MG63 (cell line): Measurements from ENCODE around the gene UBE2O. TPM values are rescaled to one million over a fixed set of nuclear protein-coding genes. Genes with fewer than 3 reads are reported as not detected.

Experiments
- DNase-seq: peaks from one replicate; pipeline ENCODE4 v3.0.0-alpha.2; 2020
- H3K27me3 ChIP-seq: fragments of 250-450 bp; sonication (Bioruptor Pico); 2 replicates; pipeline ENCODE4 v1.5.1; 2020; ENCODE audit warnings: mild to moderate bottlenecking, moderate library complexity
- H3K36me3 ChIP-seq: fragments of 250-450 bp; sonication (Bioruptor Pico); 2 replicates; pipeline ENCODE4 v1.5.1; 2020; ENCODE audit warnings: mild to moderate bottlenecking, moderate library complexity
- H3K4me3 ChIP-seq: fragments of 250-450 bp; sonication (Bioruptor Pico); 2 replicates; pipeline ENCODE4 v1.5.1; 2020; ENCODE audit warnings: mild to moderate bottlenecking, moderate library complexity
- H3K9me3 ChIP-seq: fragments of 250-450 bp; sonication (Bioruptor Pico); 2 replicates; pipeline ENCODE4 v1.5.1; 2020; ENCODE audit warnings: mild to moderate bottlenecking, moderate library complexity
- total RNA-seq: library from RNA; depleted of rRNA; stranded (reverse); fragments of >200 nt; shearing (Covaris generic); gene quantifications from 2 replicates; pipeline ENCODE4 v1.2.3, GENCODE V29; 2014; ENCODE audit warnings: low replicate concordance

UBE2O gene
- total RNA-seq, 1 experiment from 2014 or later, result 32.7 TPM

- Histone ChIP-seq H3K4me3 (no peak overlapping the region), H3K27me3 (no peaks in the 10 kb centered on the region), H3K36me3 (peaks cover 8% of the 10 kb centered on the region; the same call in 1 of the 2 replicates), H3K9me3 (no peaks in the 10 kb centered on the region)
- no peak for DNase-seq
Measured at GRCh38 chr17:76491271-76492122, 38.5 kb upstream of the UBE2O start.

- Histone ChIP-seq H3K4me3 (no peak overlapping the region), H3K9me3 (no peaks in the 10 kb centered on the region), H3K36me3 (peaks cover 7% of the 10 kb centered on the region), H3K27me3 (no peaks in the 10 kb centered on the region)
- DNase-seq, result no peak
Measured at GRCh38 chr17:76490112-76490710, 37.3 kb upstream of the UBE2O start.

- H3K27me3 ChIP-seq, result no peaks in the 10 kb centered on the region
- DNase-seq, result no peak
- peaks cover 5% of the 10 kb centered on the region for H3K36me3 ChIP-seq
- H3K4me3 ChIP-seq, result no peak overlapping the region
- H3K9me3 ChIP-seq, result no peaks in the 10 kb centered on the region
Measured at GRCh38 chr17:76487451-76488192, 34.7 kb upstream of the UBE2O start.

GRCh38 chr17:76485569-76485968 is 32.6 kb upstream of the UBE2O start:
- Histone ChIP-seq H3K27me3 (no peaks in the 10 kb centered on the region), H3K4me3 (no peak overlapping the region), H3K9me3 (no peaks in the 10 kb centered on the region), H3K36me3 (peaks cover 5% of the 10 kb centered on the region)
- DNase-seq, result no peak

- Histone ChIP-seq H3K4me3 (no peak overlapping the region), H3K27me3 (no peaks in the 10 kb centered on the region), H3K9me3 (no peaks in the 10 kb centered on the region), H3K36me3 (peaks cover 5% of the 10 kb centered on the region)
- DNase-seq, result no peak
Measured at GRCh38 chr17:76484228-76484725, 31.3 kb upstream of the UBE2O start.

GRCh38 chr17:76481071-76481655 is 28.2 kb upstream of the UBE2O start:
- no peaks in the 10 kb centered on the region for H3K9me3 ChIP-seq
- H3K4me3 ChIP-seq, result no peak overlapping the region
- DNase-seq, result no peak
- H3K27me3 ChIP-seq, result no peaks in the 10 kb centered on the region
- no peaks in the 10 kb centered on the region; the same call in 1 of the 2 replicates for H3K36me3 ChIP-seq

- no peak overlapping the region for H3K4me3 ChIP-seq
- H3K36me3 ChIP-seq, result no peaks in the 10 kb centered on the region; the same call in 1 of the 2 replicates
- no peak for DNase-seq
- no peaks in the 10 kb centered on the region for H3K9me3 ChIP-seq
- H3K27me3 ChIP-seq, result no peaks in the 10 kb centered on the region
Measured at GRCh38 chr17:76480632-76481031, 27.7 kb upstream of the UBE2O start.

DNA sequence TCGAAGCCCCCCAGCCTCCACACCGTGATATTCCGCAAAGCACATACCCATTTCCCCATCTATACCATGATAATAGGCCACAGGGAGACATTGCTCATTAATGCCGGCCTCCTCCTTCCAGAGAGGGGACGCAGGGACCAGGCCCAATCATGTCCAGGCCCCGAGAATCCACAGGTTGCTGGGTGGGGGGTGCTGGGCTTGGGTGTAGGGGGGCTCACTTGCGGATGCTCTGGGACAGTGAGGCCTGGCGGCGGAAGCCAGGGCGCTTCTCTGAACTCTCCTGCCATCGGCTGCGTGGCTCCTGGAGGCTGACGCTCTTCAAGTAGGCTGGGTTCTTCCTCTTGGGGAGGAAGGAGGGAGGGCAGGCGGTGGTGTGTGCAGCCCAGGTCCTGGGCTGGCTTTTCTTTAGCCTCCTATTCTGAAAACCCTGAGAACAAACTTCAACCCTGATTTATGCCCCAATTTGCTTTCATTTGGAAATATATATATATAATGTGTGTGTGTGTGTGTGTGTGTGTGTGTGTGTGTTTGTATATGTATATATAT is 26.6 kb upstream of the UBE2O start:
- no peak overlapping the region for H3K4me3 ChIP-seq
- no peaks in the 10 kb centered on the region for H3K9me3 ChIP-seq
- DNase-seq, result no peak
- no peaks in the 10 kb centered on the region; the same call in 1 of the 2 replicates for H3K36me3 ChIP-seq
- no peaks in the 10 kb centered on the region for H3K27me3 ChIP-seq

- H3K36me3 ChIP-seq, result no peaks in the 10 kb centered on the region; the same call in 1 of the 2 replicates
- no peak for DNase-seq
- no peaks in the 10 kb centered on the region for H3K27me3 ChIP-seq
- H3K4me3 ChIP-seq, result no peak overlapping the region
- no peaks in the 10 kb centered on the region for H3K9me3 ChIP-seq
Measured at GRCh38 chr17:76478730-76479514, 26.0 kb upstream of the UBE2O start.

DNA sequence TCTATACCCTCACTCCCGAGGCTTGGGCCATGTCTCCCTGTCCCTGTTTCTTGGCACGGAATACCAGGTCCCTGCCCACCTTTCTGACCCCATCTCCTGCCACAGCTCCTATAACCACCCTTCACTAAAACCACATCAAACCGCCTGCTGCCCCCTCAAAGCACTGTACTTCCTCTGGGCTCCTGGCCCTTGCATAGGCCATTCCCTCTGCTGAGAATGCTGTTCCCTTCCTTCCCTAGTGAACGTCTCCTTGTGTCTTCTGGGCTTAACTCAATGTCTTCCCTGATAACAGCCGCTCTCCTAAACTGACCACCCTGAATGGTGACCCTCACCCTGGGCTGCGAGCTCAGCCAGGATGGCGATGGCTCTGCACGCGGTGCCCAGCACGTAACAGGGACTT is 25.1 kb upstream of the UBE2O start:
- Histone ChIP-seq H3K36me3 (peaks cover 6% of the 10 kb centered on the region), H3K9me3 (no peaks in the 10 kb centered on the region), H3K4me3 (no peak overlapping the region), H3K27me3 (no peaks in the 10 kb centered on the region)
- DNase-seq, result no peak

- Histone ChIP-seq H3K9me3 (no peaks in the 10 kb centered on the region), H3K36me3 (peaks cover 8% of the 10 kb centered on the region), H3K4me3 (no peak overlapping the region), H3K27me3 (no peaks in the 10 kb centered on the region)
- no peak for DNase-seq
Measured at GRCh38 chr17:76477576-76477975, 24.6 kb upstream of the UBE2O start.

- peaks cover 8% of the 10 kb centered on the region for H3K36me3 ChIP-seq
- DNase-seq, result no peak
- no peaks in the 10 kb centered on the region for H3K27me3 ChIP-seq
- no peak overlapping the region for H3K4me3 ChIP-seq
- no peaks in the 10 kb centered on the region for H3K9me3 ChIP-seq
Measured at GRCh38 chr17:76476736-76477135, 23.8 kb upstream of the UBE2O start.

DNA sequence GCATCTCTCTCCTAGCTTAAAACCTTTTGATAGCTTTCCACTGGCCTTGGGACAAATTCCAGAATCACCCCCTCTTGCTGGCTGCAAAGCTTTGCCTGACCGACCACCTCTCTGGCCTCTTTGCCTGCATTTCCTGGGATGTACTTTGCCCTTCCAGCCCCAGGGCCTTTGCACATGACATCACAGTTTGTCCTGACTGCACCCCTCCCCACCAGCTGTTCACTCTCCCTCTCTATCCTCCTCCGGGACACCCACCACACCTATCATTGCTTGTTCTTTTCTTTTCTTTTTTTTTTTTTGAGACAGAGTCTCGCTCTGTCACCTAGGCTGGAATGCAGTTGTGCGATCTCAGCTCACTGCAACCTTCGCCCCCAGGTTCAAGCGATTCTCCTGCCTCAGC is 22.4 kb upstream of the UBE2O start:
- no peak for DNase-seq
- Histone ChIP-seq H3K9me3 (no peaks in the 10 kb centered on the region), H3K36me3 (peaks cover 10% of the 10 kb centered on the region), H3K4me3 (no peak overlapping the region), H3K27me3 (no peaks in the 10 kb centered on the region)

GRCh38 chr17:76474894-76475293 is 21.9 kb upstream of the UBE2O start:
- H3K27me3 ChIP-seq, result no peaks in the 10 kb centered on the region
- peaks cover 10% of the 10 kb centered on the region for H3K36me3 ChIP-seq
- no peak overlapping the region for H3K4me3 ChIP-seq
- DNase-seq, result no peak
- H3K9me3 ChIP-seq, result no peaks in the 10 kb centered on the region

DNA sequence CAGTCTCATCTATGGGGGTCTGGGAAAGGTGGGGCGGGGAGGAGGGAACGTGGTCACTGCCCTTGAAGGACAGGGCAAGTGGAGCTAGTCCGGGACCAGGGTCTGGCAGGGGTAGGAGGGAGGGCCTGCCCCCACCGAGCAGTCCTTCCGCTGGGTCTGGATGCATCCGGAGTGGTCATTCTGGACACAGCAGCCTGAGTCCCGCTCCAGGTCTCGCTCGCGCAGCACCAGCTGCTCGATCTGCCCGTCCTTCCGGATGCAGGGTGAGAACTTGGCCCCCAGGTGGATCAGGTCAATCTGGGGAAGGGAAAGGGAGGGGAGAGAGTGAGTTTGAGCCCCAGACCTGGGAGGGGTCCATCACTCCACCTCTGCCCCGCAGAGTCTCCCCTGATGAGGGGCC is 21.3 kb upstream of the UBE2O start:
- H3K9me3 ChIP-seq, result no peaks in the 10 kb centered on the region
- no peak for DNase-seq

GRCh38 chr17:76473541-76473985 is 20.6 kb upstream of the UBE2O start:
- Histone ChIP-seq H3K27me3 (no peaks in the 10 kb centered on the region), H3K4me3 (no peak overlapping the region), H3K36me3 (peaks cover 10% of the 10 kb centered on the region), H3K9me3 (no peaks in the 10 kb centered on the region)
- DNase-seq, result peak; percentile 34

More for the DNA sequence above, 21.3 kb upstream of the UBE2O start:
- Histone ChIP-seq H3K27me3 (no peaks in the 10 kb centered on the region), H3K36me3 (peaks cover 10% of the 10 kb centered on the region), H3K4me3 (no peak overlapping the region)
